ENCODE results near the gene PROCA1.

GRCh38 chr17:28685366-28685765 lies 26.3 kb downstream of the PROCA1 start:
- no peak for TF ChIP-seq CTCF (IDR thresholded peaks at IDR 0.05; ENCODE audit: insufficient read depth, low read length, poor library complexity, severe bottlenecking)
- no peak for TF ChIP-seq EZH2phosphoT487 (conservative IDR thresholded peaks at IDR 0.05; ENCODE audit: low read length)

Measured in SU-DHL-6 (cell line).